ENCODE data around the gene TEX19.

TEX19 gene

GRCh38 chr17:82321947-82322466 lies 37.0 kb upstream of the TEX19 start:
- no peak for DNase-seq

GRCh38 chr17:82322526-82323453 lies 36.3 kb upstream of the TEX19 start:
- DNase-seq = no peak

- no peak for DNase-seq
These were observed 35.4 kb upstream of the TEX19 start for GRCh38 chr17:82323514-82324234.

GRCh38 chr17:82324566-82325285 lies 34.3 kb upstream of the TEX19 start:
- DNase-seq = no peak

GRCh38 chr17:82325286-82326180 lies 33.5 kb upstream of the TEX19 start:
- DNase-seq = no peak

GRCh38 chr17:82327289-82327688 lies 31.8 kb upstream of the TEX19 start:
- no peak for DNase-seq

GRCh38 chr17:82327757-82328140 lies 31.3 kb upstream of the TEX19 start:
- no peak for DNase-seq

GRCh38 chr17:82328141-82328993 lies 30.7 kb upstream of the TEX19 start:
- no peak for DNase-seq

- no peak for DNase-seq
These were observed 30.0 kb upstream of the TEX19 start for GRCh38 chr17:82328994-82329507.

- DNase-seq = no peak
These were observed 29.2 kb upstream of the TEX19 start for GRCh38 chr17:82329683-82330321.

- DNase-seq = peak; percentile 41
These were observed 28.5 kb upstream of the TEX19 start for GRCh38 chr17:82330322-82331239.

GRCh38 chr17:82331345-82331939 lies 27.6 kb upstream of the TEX19 start:
- no peak for DNase-seq

- DNase-seq = no peak
These were observed 26.3 kb upstream of the TEX19 start for GRCh38 chr17:82332669-82333278.

GRCh38 chr17:82333279-82334171 lies 25.5 kb upstream of the TEX19 start, which contains the start of gene SECTM1:
Gene SECTM1, minus strand, starts transcription at chr17:82333766. Its CDS starts 6,526 bp downstream, at chr17:82327240.
- no peak for DNase-seq

- no peak for DNase-seq
These were observed 24.8 kb upstream of the TEX19 start for GRCh38 chr17:82334204-82334621.

GRCh38 chr17:82334622-82335394 lies 24.2 kb upstream of the TEX19 start:
- DNase-seq = no peak
